GM12878 (cell line): ENCODE data around the gene ALG2. TPM values are rescaled to one million over a fixed set of nuclear protein-coding genes. Genes with fewer than 3 reads are reported as not detected.

ENCODE experiments used
- ATAC-seq: fragments of 200-7000 bp; cut with Tn5 transposase; 3 replicates; pipeline ENCODE4 v1.9.1; 2020; ENCODE audit warnings: mild to moderate bottlenecking, moderate library complexity
- BruUV-seq: library from RNA; stranded (reverse); fragments of 400-500 nt; replicated peaks from 2 replicates; lab custom pipeline; 2021; lab: Mats Ljungman, UMichigan
- CTCF ChIA-PET: fragments of 300-600 bp; sonication (Branson Sonifier 250); formaldehyde crosslinking; extraction: SDS; loops from one replicate; lab custom pipeline; 2021; ENCODE audit warnings: inconsistent platforms; lab: Yijun Ruan, JAX
- POLR2A ChIA-PET: fragments of 350-600 bp; formaldehyde crosslinking; extraction: SDS; loops from one replicate; lab custom pipeline; 2021; ENCODE audit warnings: inconsistent platforms; lab: Charles Lee
- RAD21 ChIA-PET: fragments of 300-600 bp; sonication (Branson Sonifier 250); formaldehyde crosslinking; loops from one replicate; lab custom pipeline; 2023; ENCODE audit warnings: antibody characterized with exemption; ENCODE audit not compliant: unreplicated experiment; lab: Charles Lee
- SMC1A ChIA-PET: fragments of 300-600 bp; sonication (Branson Sonifier 250); formaldehyde crosslinking; loops from one replicate; lab custom pipeline; 2023; ENCODE audit not compliant: unreplicated experiment, uncharacterized antibody; lab: Charles Lee
- DNase-seq: peaks from one replicate; pipeline ENCODE4 v3.0.0-alpha.2; 2011; ENCODE audit warnings: low read depth, low spot score
- FAIRE-seq: peaks from 3 replicates; lab custom pipeline; 2011; peaks lifted over from hg19 to GRCh38; lab: Jason Lieb, UNC
- H2AFZ ChIP-seq: 2 replicates; pipeline ENCODE4 v1.6.0; 2011; ENCODE audit warnings: low read depth, low read length, control low read depth; ENCODE audit not compliant: control insufficient read depth
- H3K27ac ChIP-seq: 2 replicates; pipeline ENCODE4 v1.5.1; 2011; ENCODE audit warnings: control low read depth; ENCODE audit not compliant: control insufficient read depth, insufficient read depth
- H3K27me3 ChIP-seq, 2 experiments: replicated peaks in 1 of 2; 2 replicates each; pipeline versions ENCODE4 v1.6.0 to v1.6.1; 2011; ENCODE audit warnings: low read length in 1 of 2; ENCODE audit not compliant: control insufficient read depth in 2 of 2, insufficient read depth in 2 of 2
- H3K36me3 ChIP-seq, 2 experiments: 2 replicates each; pipeline ENCODE4 v1.5.1; 2011; ENCODE audit warnings: low read length in 1 of 2; ENCODE audit not compliant: control insufficient read depth in 2 of 2, insufficient read depth in 2 of 2
- H3K4me1 ChIP-seq: 2 replicates; pipeline ENCODE4 v1.6.1; 2011; ENCODE audit warnings: mild to moderate bottlenecking, low read length, moderate library complexity, mixed read lengths; ENCODE audit not compliant: control insufficient read depth, insufficient read depth
- H3K4me2 ChIP-seq: 2 replicates; pipeline ENCODE4 v1.6.0; 2011; ENCODE audit warnings: control low read depth; ENCODE audit not compliant: control insufficient read depth, insufficient read depth
- H3K4me3 ChIP-seq: fragments of 200-600 bp; sonication (generic); 2 replicates; pipeline ENCODE4 v1.5.1; 2016
- H3K79me2 ChIP-seq: 2 replicates; pipeline ENCODE4 v1.6.0; 2011; ENCODE audit warnings: low read length; ENCODE audit not compliant: control insufficient read depth, insufficient read depth
- H3K9ac ChIP-seq: 2 replicates; pipeline ENCODE4 v1.8.0; 2011; ENCODE audit warnings: low read length, control low read depth, mixed read lengths; ENCODE audit not compliant: control insufficient read depth, insufficient read depth
- H3K9me3 ChIP-seq: replicated peaks from 3 replicates; pipeline ENCODE4 v1.5.1; 2011; ENCODE audit warnings: mild to moderate bottlenecking, low read length; ENCODE audit not compliant: control insufficient read depth, insufficient read depth
- H4K20me1 ChIP-seq: 2 replicates; pipeline ENCODE4 v1.6.0; 2011; ENCODE audit not compliant: control insufficient read depth, insufficient read depth
- ASH2L ChIP-seq: fragments of 300-600, 200-600 bp; sonication (generic); IDR thresholded peaks from 2 replicates; pipeline ENCODE4 v1.6.1; 2017; ENCODE audit warnings: low read depth, mild to moderate bottlenecking, borderline replicate concordance
- CHD4 ChIP-seq: fragments of 200-600 bp; sonication (generic); IDR thresholded peaks from 2 replicates; pipeline ENCODE4 v1.6.1; 2016; ENCODE audit warnings: mild to moderate bottlenecking
- HDGF ChIP-seq: fragments of 450-650 bp; IDR thresholded peaks from 2 replicates; pipeline ENCODE4 v1.6.1; 2016; ENCODE audit warnings: antibody characterized with exemption
- KLF5 ChIP-seq: fragments of 450-650 bp; IDR thresholded peaks from 2 replicates; pipeline ENCODE4 v1.6.1; 2014; ENCODE audit warnings: mild to moderate bottlenecking; ENCODE audit not compliant: partially characterized antibody
- MYB ChIP-seq: fragments of 150-350 bp; IDR thresholded peaks from 2 replicates; pipeline ENCODE4 v1.6.1; 2014; ENCODE audit warnings: mild to moderate bottlenecking, low read depth, low read length, borderline replicate concordance
- NR2F1 ChIP-seq: fragments of 450-650 bp; conservative IDR thresholded peaks from 2 replicates; pipeline ENCODE4 v1.6.1; 2017; ENCODE audit warnings: mild to moderate bottlenecking
- PRDM15 ChIP-seq: fragments of 450-650 bp; formaldehyde crosslinking; IDR thresholded peaks from 2 replicates; pipeline ENCODE4 v1.4.0; 2020; ENCODE audit warnings: mild to moderate bottlenecking, moderate library complexity
- RCOR1 ChIP-seq: conservative IDR thresholded peaks from 2 replicates; pipeline ENCODE4 v1.6.1; 2012; ENCODE audit warnings: low read depth, low read length, improper control_type of control experiment
- SIN3A ChIP-seq: IDR thresholded peaks from 2 replicates; pipeline ENCODE4 v1.6.1; 2012; ENCODE audit warnings: low read depth, low read length, improper control_type of control experiment
- TAF1 ChIP-seq: IDR thresholded peaks from 2 replicates; pipeline ENCODE4 v1.6.1; 2011; ENCODE audit warnings: mild to moderate bottlenecking, low read depth, low read length, borderline replicate concordance
- ZBTB11 ChIP-seq: fragments of 450-650 bp; formaldehyde crosslinking; IDR thresholded peaks from 2 replicates; pipeline ENCODE4 v1.5.0; 2022; ENCODE audit warnings: mild to moderate bottlenecking, missing genetic modification characterization
- whole genome bisulfite sequencing: methylation state at CpG from one replicate; pipeline ENCODE4 v1.1.6; 2016; ENCODE audit warnings: low lambda C conversion rate; ENCODE audit not compliant: insufficient replicate concordance, insufficient coverage; ENCODE audit errors: missing lambda C conversion rate; 5-methylcytosine and 5-hydroxymethylcytosine counted together
- in situ Hi-C: fragments of 300-500 bp; cut with MboI; formaldehyde crosslinking; loops from 9 replicates; pipeline ENCODE4 v1.14.3; 2018; ENCODE audit warnings: mixed read lengths
- intact Hi-C: fragments of 100-400 bp; cut with micrococcal nuclease; formaldehyde crosslinking; loops from one replicate; pipeline ENCODE4 v1.14.2; 2022; ENCODE audit not compliant: unreplicated experiment
- polyA plus RNA-seq, 11 experiments: library from polyadenylated mRNA; depleted of rRNA in 4 of 11; unstranded in 6 of 11; stranded (reverse) in 5 of 11; fragments of >200 nt; fragmentation: Nextera tagmentation in 4 of 11; fragmentation: Illumina TruSeq in 1 of 11; extraction: Ambion mirVana in 4 of 11; extraction: Trizol in 1 of 11; gene quantifications; 1 replicate in 1 of 11; 2 replicates in 10 of 11; pipeline versions ENCODE4 v1.2.1 to v1.2.3, GENCODE V29; 2011 to 2016; ENCODE audit warnings: inconsistent platforms in 2 of 11, missing spikeins in 2 of 11, low read depth in 1 of 11
- total RNA-seq, 4 experiments: library from RNA; depleted of rRNA in 3 of 4; stranded (reverse); fragments of >200 nt in 3 of 4; fragmentation: Illumina TruSeq in 1 of 4; extraction: Trizol in 1 of 4; gene quantifications; 2 replicates each; pipeline versions ENCODE4 v1.2.1 to v1.2.3, GENCODE V29; 2013 to 2021
- TF ChIP-seq, protein P1 (sequence below): fragments of 450-650 bp; IDR thresholded peaks from 2 replicates; pipeline ENCODE4 v1.6.1; 2017; ENCODE audit warnings: mild to moderate bottlenecking, moderate library complexity

Gene ALG2
- total and polyA plus RNA-seq, 10 of the 15 experiments (the other 5 are each of a cell fraction or from before 2014, with no cell fraction given), result 8.8 to 52.5 (median 38.6) TPM

- TF ChIP-seq NR2F1, result no peak
- TF ChIP-seq HDGF, result no peak
- TF ChIP-seq ASH2L, result no peak
- TF ChIP-seq TAF1, result no peak
- TF ChIP-seq KLF5, result no peak
- TF ChIP-seq MYB, result no peak
- TF ChIP-seq PRDM15 (CRISPR knock-in tag), result no peak
- TF ChIP-seq, protein P1, sequence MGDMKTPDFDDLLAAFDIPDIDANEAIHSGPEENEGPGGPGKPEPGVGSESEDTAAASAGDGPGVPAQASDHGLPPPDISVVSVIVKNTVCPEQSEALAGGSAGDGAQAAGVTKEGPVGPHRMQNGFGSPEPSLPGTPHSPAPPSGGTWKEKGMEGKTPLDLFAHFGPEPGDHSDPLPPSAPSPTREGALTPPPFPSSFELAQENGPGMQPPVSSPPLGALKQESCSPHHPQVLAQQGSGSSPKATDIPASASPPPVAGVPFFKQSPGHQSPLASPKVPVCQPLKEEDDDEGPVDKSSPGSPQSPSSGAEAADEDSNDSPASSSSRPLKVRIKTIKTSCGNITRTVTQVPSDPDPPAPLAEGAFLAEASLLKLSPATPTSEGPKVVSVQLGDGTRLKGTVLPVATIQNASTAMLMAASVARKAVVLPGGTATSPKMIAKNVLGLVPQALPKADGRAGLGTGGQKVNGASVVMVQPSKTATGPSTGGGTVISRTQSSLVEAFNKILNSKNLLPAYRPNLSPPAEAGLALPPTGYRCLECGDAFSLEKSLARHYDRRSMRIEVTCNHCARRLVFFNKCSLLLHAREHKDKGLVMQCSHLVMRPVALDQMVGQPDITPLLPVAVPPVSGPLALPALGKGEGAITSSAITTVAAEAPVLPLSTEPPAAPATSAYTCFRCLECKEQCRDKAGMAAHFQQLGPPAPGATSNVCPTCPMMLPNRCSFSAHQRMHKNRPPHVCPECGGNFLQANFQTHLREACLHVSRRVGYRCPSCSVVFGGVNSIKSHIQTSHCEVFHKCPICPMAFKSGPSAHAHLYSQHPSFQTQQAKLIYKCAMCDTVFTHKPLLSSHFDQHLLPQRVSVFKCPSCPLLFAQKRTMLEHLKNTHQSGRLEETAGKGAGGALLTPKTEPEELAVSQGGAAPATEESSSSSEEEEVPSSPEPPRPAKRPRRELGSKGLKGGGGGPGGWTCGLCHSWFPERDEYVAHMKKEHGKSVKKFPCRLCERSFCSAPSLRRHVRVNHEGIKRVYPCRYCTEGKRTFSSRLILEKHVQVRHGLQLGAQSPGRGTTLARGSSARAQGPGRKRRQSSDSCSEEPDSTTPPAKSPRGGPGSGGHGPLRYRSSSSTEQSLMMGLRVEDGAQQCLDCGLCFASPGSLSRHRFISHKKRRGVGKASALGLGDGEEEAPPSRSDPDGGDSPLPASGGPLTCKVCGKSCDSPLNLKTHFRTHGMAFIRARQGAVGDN, result no peak
- TF ChIP-seq SIN3A, result no peak
- no peak for TF ChIP-seq CHD4
- no peak for TF ChIP-seq RCOR1
- no peak for TF ChIP-seq ZBTB11 (CRISPR knock-in tag)
- BruUV-seq, result no TSS peak
- H3K79me2 ChIP-seq, result peaks cover 77% of the 10 kb centered on the region
- H2AFZ ChIP-seq, result no peak overlapping the region
- ChIA-PET POLR2A (interaction anchor here (1.1 to 6.3 kb wide), 3 partner anchors 13 to 35 kb away, joined by 7 to 51 read pairs (median 20); no protein-coding TSS in a partner anchor), CTCF (interaction anchor here (0.8 to 8.4 kb wide), 10 partner anchors 12 to 1000 kb away, joined by 3 to 106 read pairs (median 4); no protein-coding TSS in a partner anchor), RAD21 (interaction anchor here (1.4 to 10.5 kb wide), 4 partner anchors 12 to 57 kb away, joined by 6 to 121 read pairs (median 8); no protein-coding TSS in a partner anchor), SMC1A (interaction anchor here (0.6 to 14.7 kb wide), 11 partner anchors 8 to 294 kb away, joined by 3 to 189 read pairs (median 5); no protein-coding TSS in a partner anchor)
- H3K9me3 ChIP-seq, result no peaks in the 10 kb centered on the region
- peak overlapping the region; percentile 62 for H3K4me3 ChIP-seq
- peak overlapping the region; percentile 92; the same call in 1 of the 2 replicates for H3K9ac ChIP-seq
- no peaks in the 10 kb centered on the region; the same call in 1 of the 2 replicates for H4K20me1 ChIP-seq
- 47% methylated on average over 4 of the region's 4 CpGs for WGBS
- H3K36me3 ChIP-seq, result peaks cover 0 to 4% of the 10 kb centered on the region in 2 experiments; a peak in 1 of 4 replicates
- FAIRE-seq (no peak), DNase-seq (no peak), ATAC-seq (no peak)
- H3K4me2 ChIP-seq, result peak overlapping the region; percentile 28
- intact Hi-C loops, result loop anchor here (2.0 to 5.0 kb wide), 2 partner anchors 19 to 602 kb away; partner anchors contain the start of gene NR4A3
- in situ Hi-C loops, result no loop called here
- H3K27me3 ChIP-seq, result no peaks in the 10 kb centered on the region
- no peak overlapping the region for H3K27ac ChIP-seq
- peaks cover 7% of the 10 kb centered on the region for H3K4me1 ChIP-seq
Measured at GRCh38 chr9:99220011-99220410, 1.7 kb downstream of the ALG2 start.
